ENCODE measurements around the gene NUMBL. TPM values are rescaled to one million over a fixed set of nuclear protein-coding genes. Genes with fewer than 3 reads are reported as not detected.

Gene NUMBL
- total RNA-seq, 2 experiments from 2014 or later: 5.1 to 6.0 TPM

DNA sequence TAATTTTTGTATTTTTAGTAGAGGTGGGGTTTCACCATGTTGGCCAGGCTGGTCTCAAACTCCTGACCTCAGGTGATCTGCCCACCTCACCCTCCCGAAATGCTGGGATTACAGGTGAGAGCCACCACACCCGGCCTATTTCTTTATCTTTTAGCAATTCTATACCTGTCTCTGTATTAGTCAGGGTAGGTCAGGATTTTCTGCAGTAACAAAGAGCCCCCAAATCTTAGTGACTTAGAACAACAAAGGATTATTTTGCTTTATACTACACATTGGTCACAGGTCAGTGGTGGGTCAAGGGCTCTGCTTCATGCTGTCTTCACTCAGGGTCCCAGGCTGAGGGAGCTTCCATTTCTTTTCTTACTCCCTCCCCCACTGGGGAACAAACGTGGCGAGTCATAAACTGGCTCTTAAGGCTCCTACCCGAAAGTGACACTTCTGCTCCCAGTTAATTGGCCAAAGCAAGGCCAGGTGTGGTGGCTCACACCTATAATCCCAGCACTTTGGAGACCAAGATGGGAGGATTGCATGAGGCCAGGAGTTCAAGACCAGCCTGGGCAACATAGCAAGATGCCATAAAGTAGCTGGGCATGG, 33.3 kb upstream of the NUMBL start:
- ATAC-seq: no peak
- ChIA-PET CTCF (no interaction called here), POLR2A (no interaction called here)
- no peak for DNase-seq
- peaks cover 30% of the 10 kb centered on the region for H3K36me3 Mint-ChIP-seq (ENCODE audit: low read depth)
- H3K27me3 Mint-ChIP-seq (ENCODE audit: low read depth): no peaks in the 10 kb centered on the region
- peaks cover 17% of the 10 kb centered on the region for H3K4me1 Mint-ChIP-seq (ENCODE audit: low read depth)
- no peaks in the 10 kb centered on the region for H3K9me3 Mint-ChIP-seq (ENCODE audit: insufficient read depth)
- no peak overlapping the region for H3K27ac Mint-ChIP-seq
- no peak overlapping the region for H3K4me3 Mint-ChIP-seq

DNA sequence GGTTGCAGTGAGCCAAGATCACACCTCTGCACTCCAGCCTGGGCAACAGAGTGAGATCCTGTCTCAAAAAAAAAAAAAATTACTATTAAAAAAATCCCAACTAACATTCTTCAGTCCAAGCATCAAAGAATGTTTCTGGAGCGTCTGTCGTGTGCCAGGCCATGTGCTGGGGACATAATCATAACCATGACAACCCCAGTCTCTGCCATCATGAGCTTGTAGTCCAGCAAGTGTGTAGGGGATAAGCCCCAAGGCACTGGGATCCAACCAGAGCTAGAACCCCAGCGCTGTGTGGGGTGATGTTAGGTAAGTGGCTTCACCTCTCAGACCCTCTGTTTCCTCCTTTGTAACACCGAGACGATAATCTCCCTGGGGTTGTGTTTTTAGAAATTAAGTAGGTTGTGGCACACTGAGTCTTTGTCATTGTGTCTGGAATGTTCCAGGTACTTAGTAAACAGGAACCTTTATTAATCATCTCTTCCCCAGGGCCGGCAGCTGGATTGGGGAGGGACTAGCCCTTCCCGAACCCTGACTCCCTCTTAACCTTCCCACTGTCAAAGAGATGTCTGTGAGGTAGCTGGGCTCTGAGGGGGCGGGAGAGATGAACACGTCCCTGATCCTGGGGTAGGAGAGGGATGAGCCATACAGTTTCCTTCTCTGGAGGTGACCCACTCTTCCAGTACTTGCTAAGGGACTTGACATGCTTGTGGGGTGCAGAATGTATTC, 31.6 kb upstream of the NUMBL start:
- peaks cover 26% of the 10 kb centered on the region for H3K4me1 Mint-ChIP-seq (ENCODE audit: low read depth)
- ATAC-seq: no peak
- DNase-seq: no peak
- H3K9me3 Mint-ChIP-seq (ENCODE audit: insufficient read depth): no peaks in the 10 kb centered on the region
- CTCF ChIA-PET: no interaction called here
- no peak overlapping the region for H3K27ac Mint-ChIP-seq
- H3K27me3 Mint-ChIP-seq (ENCODE audit: low read depth): no peaks in the 10 kb centered on the region
- peaks cover 27% of the 10 kb centered on the region for H3K36me3 Mint-ChIP-seq (ENCODE audit: low read depth)
- POLR2A ChIA-PET: interaction anchor here (1.0 kb wide), 1 partner anchor 22 kb away, joined by 3 read pairs; no protein-coding TSS in a partner anchor
- no peak overlapping the region for H3K4me3 Mint-ChIP-seq

DNA sequence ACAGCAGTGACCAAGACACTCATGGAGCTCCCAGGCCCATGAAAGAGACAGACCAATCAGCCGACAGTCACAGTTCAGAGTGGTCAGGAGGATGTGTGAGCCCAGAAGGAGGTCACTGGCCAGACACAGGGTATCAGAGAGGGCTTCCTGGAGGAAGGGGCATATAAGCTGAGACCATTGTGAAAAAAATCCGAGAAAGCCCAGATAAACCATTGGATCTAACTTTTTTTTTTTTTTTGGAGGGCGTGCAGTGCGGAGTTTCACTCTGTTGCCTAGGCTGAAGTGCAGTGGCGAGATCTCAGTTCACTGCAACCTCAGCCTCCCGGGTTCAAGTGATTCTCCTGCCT, 30.7 kb upstream of the NUMBL start:
- Mint-ChIP-seq H3K4me3 (no peak overlapping the region), H3K9me3 (ENCODE audit: insufficient read depth) (no peaks in the 10 kb centered on the region), H3K27ac (no peak overlapping the region), H3K36me3 (ENCODE audit: low read depth) (peaks cover 22% of the 10 kb centered on the region), H3K27me3 (ENCODE audit: low read depth) (no peaks in the 10 kb centered on the region), H3K4me1 (ENCODE audit: low read depth) (peaks cover 31% of the 10 kb centered on the region)
- ATAC-seq (no peak), DNase-seq (no peak)
- POLR2A ChIA-PET: no interaction called here
- CTCF ChIA-PET: no interaction called here

DNA sequence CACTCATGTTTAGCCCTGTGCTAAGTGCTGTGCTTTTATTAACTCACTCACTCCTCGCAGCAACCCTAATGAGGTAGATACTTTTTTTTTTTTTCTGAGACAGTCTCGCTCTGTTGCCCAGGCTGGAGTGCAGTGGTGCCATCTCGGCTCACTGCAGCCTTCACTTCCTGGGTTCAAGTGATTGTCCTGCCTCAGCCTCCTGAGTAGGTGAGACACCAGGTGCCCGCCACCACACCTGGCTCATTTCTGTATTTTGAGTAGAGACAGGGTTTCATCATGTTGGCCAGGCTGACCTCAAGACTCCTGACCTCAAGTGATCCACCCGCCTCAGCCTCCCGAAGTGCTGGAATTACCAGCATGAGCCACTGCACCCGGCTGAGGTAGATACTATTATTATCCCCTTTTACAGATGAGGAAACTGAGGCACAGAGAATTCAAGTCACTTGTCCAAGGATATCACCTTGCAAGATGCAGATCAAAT, 29.0 kb upstream of the NUMBL start:
- no peaks in the 10 kb centered on the region for H3K27me3 Mint-ChIP-seq (ENCODE audit: low read depth)
- no peak for DNase-seq
- peaks cover 16% of the 10 kb centered on the region for H3K36me3 Mint-ChIP-seq (ENCODE audit: low read depth)
- ChIA-PET CTCF (interaction anchor here (0.9 kb wide), 1 partner anchor 8 kb away, joined by 3 read pairs; no protein-coding TSS in a partner anchor), POLR2A (no interaction called here)
- peaks cover 46% of the 10 kb centered on the region for H3K4me1 Mint-ChIP-seq (ENCODE audit: low read depth)
- H3K27ac Mint-ChIP-seq: peak overlapping the region; percentile 11
- H3K9me3 Mint-ChIP-seq (ENCODE audit: insufficient read depth): no peaks in the 10 kb centered on the region
- H3K4me3 Mint-ChIP-seq: peak overlapping the region; percentile 5
- ATAC-seq: no peak

DNA sequence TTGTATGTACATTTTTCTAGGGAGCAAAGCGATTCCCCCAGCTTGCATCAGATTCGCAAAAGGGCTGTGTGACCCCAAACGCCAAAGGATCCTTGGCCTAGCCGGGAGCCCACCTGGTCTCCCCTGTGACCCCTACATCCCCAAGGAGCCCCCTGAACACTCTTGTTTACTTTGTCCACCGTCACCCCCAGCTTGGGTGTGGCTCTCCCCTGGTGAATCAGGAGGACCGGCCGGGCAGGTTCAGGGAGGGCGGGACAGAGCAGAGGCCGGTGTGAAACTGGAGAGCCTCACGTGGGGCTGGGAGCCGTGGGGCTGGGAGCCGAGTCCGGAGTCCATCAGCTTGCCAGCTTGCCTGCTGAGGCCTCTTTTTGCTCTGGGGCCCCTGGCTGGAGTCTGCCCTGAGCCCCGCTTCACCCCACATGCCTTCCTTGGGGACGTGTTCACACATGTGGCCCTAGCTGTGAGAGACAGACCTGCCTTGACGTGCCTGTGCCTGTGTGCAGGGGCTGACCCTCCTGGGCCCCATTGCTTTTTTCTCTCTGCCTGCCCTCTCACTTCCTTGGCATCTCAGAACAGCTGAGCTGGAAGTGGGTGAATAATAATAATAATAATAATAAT, 28.4 kb upstream of the NUMBL start:
- Mint-ChIP-seq H3K4me3 (peak overlapping the region; percentile 79), H3K9me3 (ENCODE audit: insufficient read depth) (no peaks in the 10 kb centered on the region), H3K36me3 (ENCODE audit: low read depth) (peaks cover 12% of the 10 kb centered on the region), H3K27ac (no peak overlapping the region), H3K27me3 (ENCODE audit: low read depth) (no peaks in the 10 kb centered on the region), H3K4me1 (ENCODE audit: low read depth) (peaks cover 52% of the 10 kb centered on the region)
- CTCF ChIA-PET: interaction anchor here (0.9 kb wide), 1 partner anchor 8 kb away, joined by 3 read pairs; no protein-coding TSS in a partner anchor
- DNase-seq (no peak), ATAC-seq (no peak)
- POLR2A ChIA-PET: no interaction called here

DNA sequence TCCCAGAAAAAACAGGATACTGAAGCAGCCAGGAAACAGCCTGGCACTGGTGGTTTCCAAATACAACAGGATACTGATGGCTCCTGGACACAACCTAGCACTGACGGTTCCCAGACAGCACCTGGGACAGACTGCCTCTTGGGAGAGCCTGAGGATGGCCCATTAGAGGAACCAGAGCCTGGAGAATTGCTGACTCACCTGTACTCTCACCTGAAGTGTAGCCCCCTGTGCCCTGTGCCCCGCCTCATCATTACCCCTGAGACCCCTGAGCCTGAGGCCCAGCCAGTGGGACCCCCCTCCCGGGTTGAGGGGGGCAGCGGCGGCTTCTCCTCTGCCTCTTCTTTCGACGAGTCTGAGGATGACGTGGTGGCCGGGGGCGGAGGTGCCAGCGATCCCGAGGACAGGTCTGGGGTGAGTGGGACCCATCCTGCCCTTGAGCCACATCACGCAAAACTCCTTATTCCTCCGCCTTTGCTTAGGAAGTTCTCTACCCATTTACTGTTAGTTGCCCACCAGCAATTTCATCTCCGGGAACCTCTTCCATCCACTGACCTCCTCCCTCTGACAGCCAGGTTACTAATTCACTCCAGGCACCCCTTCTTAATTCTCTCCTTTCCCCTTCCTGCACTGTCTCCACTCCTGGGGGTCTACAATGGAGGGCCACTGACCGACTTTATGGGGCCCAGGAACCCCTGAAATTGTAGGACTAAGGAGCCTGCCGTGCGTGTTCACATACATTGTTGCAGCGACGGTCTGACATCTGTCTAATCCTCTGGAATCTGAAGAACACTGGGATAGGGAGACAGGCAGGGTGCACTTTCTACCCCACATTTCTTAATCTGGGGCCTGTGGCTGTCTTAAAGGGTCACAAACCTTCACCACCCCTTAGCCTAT, 27.7 kb upstream of the NUMBL start:
- peaks cover 7% of the 10 kb centered on the region for H3K36me3 Mint-ChIP-seq (ENCODE audit: low read depth)
- H3K27me3 Mint-ChIP-seq (ENCODE audit: low read depth): no peaks in the 10 kb centered on the region
- CTCF ChIA-PET: interaction anchor here (1.8 kb wide), 1 partner anchor 55 kb away, joined by 5 read pairs; no protein-coding TSS in a partner anchor

DNA sequence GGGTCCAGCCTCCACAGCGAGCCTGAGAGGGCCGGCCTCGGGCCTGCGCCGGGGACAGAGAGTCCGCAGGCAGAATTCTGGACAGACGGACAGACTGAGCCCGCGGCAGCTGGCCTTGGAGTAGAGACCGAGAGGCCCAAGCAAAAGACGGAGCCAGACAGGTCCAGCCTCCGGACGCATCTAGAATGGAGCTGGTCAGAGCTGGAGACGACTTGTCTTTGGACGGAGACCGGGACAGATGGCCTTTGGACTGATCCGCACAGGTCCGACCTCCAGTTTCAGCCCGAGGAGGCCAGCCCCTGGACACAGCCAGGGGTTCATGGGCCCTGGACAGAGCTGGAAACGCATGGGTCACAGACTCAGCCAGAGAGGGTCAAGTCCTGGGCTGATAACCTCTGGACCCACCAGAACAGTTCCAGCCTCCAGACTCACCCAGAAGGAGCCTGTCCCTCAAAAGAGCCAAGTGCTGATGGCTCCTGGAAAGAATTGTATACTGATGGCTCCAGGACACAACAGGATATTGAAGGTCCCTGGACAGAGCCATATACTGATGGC, 27.0 kb upstream of the NUMBL start:
- POLR2A ChIA-PET: interaction anchor here (0.6 to 1.7 kb wide), 10 partner anchors 8 to 88 kb away, joined by 3 to 11 read pairs (median 3); partner anchors contain the start of gene ACTMAP
- ATAC-seq (no peak), DNase-seq (no peak)
- Mint-ChIP-seq H3K4me3 (peak overlapping the region; percentile 79), H3K27me3 (ENCODE audit: low read depth) (no peaks in the 10 kb centered on the region), H3K4me1 (ENCODE audit: low read depth) (peaks cover 57% of the 10 kb centered on the region), H3K9me3 (ENCODE audit: insufficient read depth) (no peaks in the 10 kb centered on the region), H3K36me3 (ENCODE audit: low read depth) (peaks cover 11% of the 10 kb centered on the region), H3K27ac (peak overlapping the region; percentile 88)
- CTCF ChIA-PET: interaction anchor here (1.0 to 1.8 kb wide), 5 partner anchors 33 to 102 kb away, joined by 3 to 7 read pairs (median 5); partner anchors contain the start of genes ACTMAP and SNRPA

More for the DNA sequence above, 27.7 kb upstream of the NUMBL start:
- ATAC-seq (no peak), DNase-seq (no peak)
- Mint-ChIP-seq H3K4me1 (ENCODE audit: low read depth) (peaks cover 54% of the 10 kb centered on the region), H3K9me3 (ENCODE audit: insufficient read depth) (no peaks in the 10 kb centered on the region), H3K4me3 (peak overlapping the region; percentile 79), H3K27ac (peak overlapping the region; percentile 88)
- POLR2A ChIA-PET: interaction anchor here (0.7 to 0.9 kb wide), 2 partner anchors 34 to 59 kb away, joined by 3 read pairs; no protein-coding TSS in a partner anchor

DNA sequence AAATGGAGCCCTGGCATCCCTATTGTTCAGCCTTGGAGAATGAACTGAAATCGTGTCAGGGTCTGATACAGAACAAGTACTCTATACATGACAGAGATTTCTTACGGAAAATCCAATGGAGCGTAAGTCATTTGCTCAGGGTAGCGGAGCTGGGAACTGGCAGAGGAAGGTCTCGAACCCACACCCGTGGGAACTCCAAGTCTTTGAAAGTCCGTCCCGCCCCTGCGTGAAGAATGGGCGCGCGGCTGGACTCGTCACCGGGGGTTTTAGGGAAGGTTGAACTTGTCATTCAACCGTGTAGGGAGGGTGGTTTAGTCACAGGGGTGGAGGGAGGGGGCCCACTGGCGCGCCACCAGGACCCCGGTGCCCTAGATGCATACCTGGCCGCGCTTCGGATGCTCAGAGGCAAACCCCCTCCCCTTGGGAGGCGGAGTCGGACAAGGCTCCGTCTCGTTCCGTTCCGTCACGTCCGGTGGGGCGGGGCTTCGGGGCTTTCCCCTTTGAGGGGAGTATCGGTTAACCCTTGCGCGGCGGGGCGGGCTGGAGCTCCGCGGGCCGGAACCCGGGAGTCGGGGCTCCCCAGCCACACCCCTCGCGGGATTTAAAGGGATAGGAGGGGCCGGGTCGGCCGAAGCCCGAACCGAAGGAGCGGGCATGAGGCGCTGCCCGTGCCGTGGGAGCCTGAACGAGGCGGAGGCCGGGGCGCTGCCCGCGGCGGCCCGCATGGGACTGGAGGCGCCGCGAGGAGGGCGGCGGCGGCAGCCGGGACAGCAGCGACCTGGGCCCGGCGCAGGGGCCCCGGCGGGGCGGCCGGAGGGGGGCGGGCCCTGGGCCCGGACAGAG, 26.3 kb upstream of the NUMBL start, which contains the start of the genes COQ8B and ITPKC:
Gene COQ8B, minus strand, starts transcription at position 405 of the 843 bp plus-strand sequence. CDS start 2,254 bp downstream, outside the sequence.
Gene ITPKC, plus strand, starts transcription at position 631 of the 843 bp plus-strand sequence. Its CDS starts 24 bp downstream, at position 655.
- H3K4me1 Mint-ChIP-seq (ENCODE audit: low read depth): peaks cover 58% of the 10 kb centered on the region
- H3K4me3 Mint-ChIP-seq: peak within 1 kb of the TSS; percentile 94
- DNase-seq (peak; percentile 100), ATAC-seq (peak; percentile 63)
- H3K36me3 Mint-ChIP-seq (ENCODE audit: low read depth): peaks cover 12% of the 10 kb centered on the region
- no peaks in the 10 kb centered on the region for H3K27me3 Mint-ChIP-seq (ENCODE audit: low read depth)
- H3K27ac Mint-ChIP-seq: peak within 1 kb of the TSS; percentile 98
- no peaks in the 10 kb centered on the region for H3K9me3 Mint-ChIP-seq (ENCODE audit: insufficient read depth)
- ChIA-PET POLR2A (interaction anchor here (0.6 to 1.7 kb wide), 12 partner anchors 9 to 89 kb away, joined by 3 to 11 read pairs (median 3); partner anchors contain the start of genes ACTMAP and RAB4B), CTCF (interaction anchor here (0.7 to 1.8 kb wide), 7 partner anchors 34 to 114 kb away, joined by 3 to 7 read pairs (median 4); partner anchors contain the start of genes ACTMAP and SNRPA)

DNA sequence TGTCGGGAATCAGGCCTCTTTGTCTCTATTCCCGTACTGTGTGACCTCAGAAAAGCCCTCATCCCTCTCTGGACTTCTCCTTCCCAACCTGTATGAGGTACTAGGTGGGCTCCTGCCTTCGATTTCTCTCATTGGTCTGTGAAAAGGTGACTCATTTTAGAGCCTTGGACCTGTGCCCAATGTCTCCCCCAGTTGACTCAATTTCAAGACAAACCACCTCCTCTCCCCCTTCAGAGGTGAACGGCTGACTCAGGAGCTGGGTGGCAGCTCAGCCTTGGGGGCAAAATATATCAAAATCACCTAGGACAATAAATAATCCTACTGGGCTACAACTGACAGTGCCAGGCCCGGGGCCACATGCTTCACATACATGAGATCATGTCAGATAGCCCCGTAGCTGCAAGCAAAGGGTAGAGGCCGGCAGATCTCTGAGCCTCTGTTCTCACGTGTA, 25.6 kb upstream of the NUMBL start:
- H3K27ac Mint-ChIP-seq: peak overlapping the region; percentile 98
- peak overlapping the region; percentile 94 for H3K4me3 Mint-ChIP-seq
- H3K4me1 Mint-ChIP-seq (ENCODE audit: low read depth): peaks cover 61% of the 10 kb centered on the region
- peaks cover 18% of the 10 kb centered on the region for H3K36me3 Mint-ChIP-seq (ENCODE audit: low read depth)
- ATAC-seq (peak; percentile 3), DNase-seq (peak; percentile 56)
- H3K9me3 Mint-ChIP-seq (ENCODE audit: insufficient read depth): no peaks in the 10 kb centered on the region
- POLR2A ChIA-PET: interaction anchor here (0.6 to 1.7 kb wide), 5 partner anchors 18 to 106 kb away, joined by 3 to 11 read pairs (median 3); partner anchors contain the start of genes ACTMAP and RAB4B
- H3K27me3 Mint-ChIP-seq (ENCODE audit: low read depth): no peaks in the 10 kb centered on the region
- CTCF ChIA-PET: interaction anchor here (0.7 to 1.8 kb wide), 6 partner anchors 34 to 114 kb away, joined by 3 to 7 read pairs (median 4); partner anchors contain the start of genes ACTMAP and SNRPA

Measured in activated CD8-positive, alpha-beta T cell treated with anti-CD3 and anti-CD28 coated beads, Interleukin-2, amount 10 ng/mL, durations not matched to agents 7 days and 5 days (primary cell).